Cardiac septum (tissue), 1 donor: ENCODE data around the gene RALGPS1. TPM values are rescaled to one million over a fixed set of nuclear protein-coding genes. Genes with fewer than 3 reads are reported as not detected.
A peak's percentile ranks its signal among the peaks of the same experiment; 100 is the strongest.
"Not testable (repeated sequence)": the region's sequence is repeated elsewhere in the genome, so short reads cannot be mapped to it uniquely, and the experiment has no call there.

ENCODE experiments used
- DNase-seq: peaks from one replicate; pipeline ENCODE4 v3.0.0-alpha.2; 2020; ENCODE audit warnings: low spot score
- intact Hi-C: fragments of 100-400 bp; cut with DNase I; formaldehyde crosslinking; loops from one replicate; pipeline ENCODE4 v1.14.0; 2022
- total RNA-seq: library from RNA; stranded (reverse); fragmentation: NEBNext Ultra II Directional; extraction: Animal tissue kit (Norgen Biotek cat#: 25700); gene quantifications from one replicate; pipeline ENCODE4 v1.2.1, GENCODE V29; 2021
- donor health status: DM: no; HTN: no; CAD: no.

Gene RALGPS1
- total RNA-seq, 1 donor from 2014 or later, result 21.8 TPM

GRCh38 chr9:127136081-127136879 lies 221.7 kb downstream of the RALGPS1 start:
- DNase-seq, result peak; percentile 58
- intact Hi-C loops, result no loop called here

GRCh38 chr9:127136880-127137639 lies 222.5 kb downstream of the RALGPS1 start:
- DNase-seq, result no peak
- intact Hi-C loops, result no loop called here

- intact Hi-C loops, result no loop called here
- no peak for DNase-seq
Measured at GRCh38 chr9:127137640-127138360, 223.2 kb downstream of the RALGPS1 start.

- intact Hi-C loops, result no loop called here
- DNase-seq, result no peak
Measured at GRCh38 chr9:127138444-127138843, 223.9 kb downstream of the RALGPS1 start.

- DNase-seq, result no peak
- intact Hi-C loops, result no loop called here
Measured at GRCh38 chr9:127139071-127139731, 224.6 kb downstream of the RALGPS1 start.

GRCh38 chr9:127139775-127140174 lies 225.2 kb downstream of the RALGPS1 start:
- intact Hi-C loops, result no loop called here
- no peak for DNase-seq

GRCh38 chr9:127140181-127140580 lies 225.6 kb downstream of the RALGPS1 start:
- DNase-seq, result no peak

GRCh38 chr9:127140842-127141675 lies 226.5 kb downstream of the RALGPS1 start:
- intact Hi-C loops, result no loop called here
- no peak for DNase-seq

More at GRCh38 chr9:127140181-127140580, 225.6 kb downstream of the RALGPS1 start:
- intact Hi-C loops, result no loop called here

GRCh38 chr9:127142291-127142690 lies 227.7 kb downstream of the RALGPS1 start:
- DNase-seq, result no peak
- intact Hi-C loops, result no loop called here

- intact Hi-C loops, result no loop called here
- DNase-seq, result no peak
Measured at GRCh38 chr9:127142931-127143464, 228.4 kb downstream of the RALGPS1 start.

- DNase-seq, result no peak
- intact Hi-C loops, result no loop called here
Measured at GRCh38 chr9:127143920-127144465, 229.4 kb downstream of the RALGPS1 start.

- DNase-seq, result no peak
- intact Hi-C loops, result no loop called here
Measured at GRCh38 chr9:127144670-127145445, 230.3 kb downstream of the RALGPS1 start.

GRCh38 chr9:127146841-127147240 lies 232.3 kb downstream of the RALGPS1 start:
- DNase-seq, intact Hi-C loops: not testable (repeated sequence)

GRCh38 chr9:127147251-127147650 lies 232.7 kb downstream of the RALGPS1 start:
- intact Hi-C loops, result no loop called here
- DNase-seq, result no peak

- no peak for DNase-seq
- intact Hi-C loops, result no loop called here
Measured at GRCh38 chr9:127148014-127148413, 233.4 kb downstream of the RALGPS1 start.

- intact Hi-C loops, result no loop called here
- no peak for DNase-seq
Measured at GRCh38 chr9:127149010-127149409, 234.4 kb downstream of the RALGPS1 start.
